LNCAP (cell line): ENCODE measurements around the gene RFX7.

ENCODE experiments used
- CTCF ChIP-seq: fragments of 450-650 bp; IDR thresholded peaks from 2 replicates; pipeline ENCODE4 v1.5.1; 2017; ENCODE audit warnings: mild to moderate bottlenecking

The RFX7 gene

GRCh38 chr15:56261854-56262509, 18.3 kb upstream of the RFX7 start:
- no peak for TF ChIP-seq CTCF

GRCh38 chr15:56254265-56254664, 10.6 kb upstream of the RFX7 start:
- TF ChIP-seq CTCF, result no peak

GRCh38 chr15:56252386-56252785, 8.7 kb upstream of the RFX7 start:
- TF ChIP-seq CTCF, result no peak

GRCh38 chr15:56251315-56252095, 7.8 kb upstream of the RFX7 start:
- no peak for TF ChIP-seq CTCF

GRCh38 chr15:56250626-56251025, 6.9 kb upstream of the RFX7 start:
- TF ChIP-seq CTCF, result no peak

GRCh38 chr15:56249092-56249491, 5.4 kb upstream of the RFX7 start:
- peak; percentile 63 for TF ChIP-seq CTCF

GRCh38 chr15:56248311-56248992, 4.8 kb upstream of the RFX7 start:
- no peak for TF ChIP-seq CTCF
